B cell (primary cell): Measurements from ENCODE around the gene FBXL20. TPM values are rescaled to one million over a fixed set of nuclear protein-coding genes. Genes with fewer than 3 reads are reported as not detected.

Source experiments
- ATAC-seq: fragments of 200-7000 bp; cut with Tn5 transposase; one replicate; pipeline ENCODE4 v1.10.0; 2021; ENCODE audit warnings: low read depth, mild to moderate bottlenecking, moderate number of reproducible peaks, moderate library complexity
- CTCF ChIA-PET: fragments of 350-600 bp; sonication (Branson Sonifier 250); formaldehyde crosslinking; loops from one replicate; lab custom pipeline; 2021; ENCODE audit warnings: antibody characterized with exemption, inconsistent platforms; lab: Charles Lee
- POLR2A ChIA-PET: fragments of 350-600 bp; sonication (Branson Sonifier 250); formaldehyde crosslinking; loops from one replicate; lab custom pipeline; 2021; ENCODE audit warnings: antibody characterized with exemption; lab: Charles Lee
- DNase-seq: peaks from one replicate; pipeline ENCODE4 v3.0.0; 2013
- H2AFZ ChIP-seq: 2 replicates; pipeline ENCODE4 v1.6.1; 2012; ENCODE audit warnings: mild to moderate bottlenecking, low read depth, low read length; ENCODE audit not compliant: insufficient read depth, poor library complexity, severe bottlenecking
- H3K27ac ChIP-seq, 2 donors: 1 replicate in 1 of 2; 2 replicates in 1 of 2; pipeline ENCODE4 v1.5.1; 2012 to 2013; ENCODE audit warnings: low read length in 2 of 2, mild to moderate bottlenecking in 2 of 2, moderate library complexity in 1 of 2
- H3K27me3 ChIP-seq, 4 experiments: fragments of 200-600 bp in 1 of 4; sonication (generic) in 1 of 4; replicated peaks in 1 of 4; 1 replicate in 2 of 4; 2 replicates in 2 of 4; pipeline versions ENCODE4 v1.6.1 to v1.7.0; 2013 to 2016; ENCODE audit warnings: low read length in 3 of 4, mild to moderate bottlenecking in 2 of 4, mixed read lengths in 1 of 4, moderate library complexity in 1 of 4; ENCODE audit not compliant: insufficient read depth in 4 of 4, control insufficient read depth in 3 of 4; ENCODE audit errors: control extremely low read depth in 1 of 4
- H3K36me3 ChIP-seq, 2 experiments: replicated peaks in 1 of 2; 1 replicate in 1 of 2; 2 replicates in 1 of 2; pipeline versions ENCODE4 v1.6.1 to v1.7.1; 2013; ENCODE audit warnings: low read length in 1 of 2; ENCODE audit not compliant: insufficient read depth in 2 of 2, control insufficient read depth in 1 of 2; ENCODE audit errors: control extremely low read depth in 1 of 2, extremely low read depth in 1 of 2
- H3K4me1 ChIP-seq, 2 donors: fragments of 200-600 bp in 1 of 2; sonication (generic) in 1 of 2; 1 replicate in 1 of 2; 2 replicates in 1 of 2; pipeline versions ENCODE4 v1.5.1 to v1.6.1; 2013 to 2017; ENCODE audit warnings: low read length in 2 of 2; ENCODE audit not compliant: control insufficient read depth in 2 of 2, insufficient read depth in 2 of 2
- H3K4me2 ChIP-seq: replicated peaks from 2 replicates; pipeline ENCODE3; 2012; ENCODE audit warnings: mild to moderate bottlenecking, low read depth, low read length; ENCODE audit not compliant: poor library complexity, severe bottlenecking
- H3K4me3 ChIP-seq, 5 experiments: fragments of 200-600 bp in 1 of 5; sonication (generic) in 1 of 5; 1 replicate in 3 of 5; 2 replicates in 2 of 5; pipeline versions ENCODE4 v1.5.1 to v1.7.0; 2011 to 2016; ENCODE audit warnings: low read length in 4 of 5, mild to moderate bottlenecking in 4 of 5, low read depth in 2 of 5, control low read depth in 1 of 5, moderate library complexity in 1 of 5; ENCODE audit not compliant: insufficient read depth in 1 of 5; ENCODE audit errors: control extremely low read depth in 1 of 5, extremely low read depth in 1 of 5
- H3K79me2 ChIP-seq: fragments of 200-600 bp; sonication (generic); one replicate; pipeline ENCODE4 v1.6.0; 2016; ENCODE audit warnings: low read length; ENCODE audit not compliant: control insufficient read depth, insufficient read depth
- H3K9ac ChIP-seq: fragments of 200-600 bp; sonication (generic); 2 replicates; pipeline ENCODE4 v1.6.1; 2017; ENCODE audit warnings: mild to moderate bottlenecking, low read length, moderate library complexity
- H3K9me3 ChIP-seq, 3 donors: one replicate each; pipeline versions ENCODE4 v1.6.1 to v1.7.1; 2013; ENCODE audit warnings: low read length in 2 of 3; ENCODE audit not compliant: control insufficient read depth in 2 of 3, insufficient read depth in 1 of 3; ENCODE audit errors: control extremely low read depth in 1 of 3
- H4K20me1 ChIP-seq: 2 replicates; pipeline ENCODE4 v1.6.0; 2012; ENCODE audit warnings: mild to moderate bottlenecking, low read length; ENCODE audit not compliant: insufficient read depth, control insufficient read depth, poor library complexity, severe bottlenecking
- H3K27ac Mint-ChIP-seq: one replicate; pipeline ENCODE4 v1.8.0; 2021; ENCODE audit warnings: mixed read lengths
- H3K27me3 Mint-ChIP-seq: one replicate; pipeline ENCODE4 v1.8.0; 2021; ENCODE audit warnings: mixed read lengths
- H3K4me1 Mint-ChIP-seq: one replicate; pipeline ENCODE4 v1.8.0; 2021; ENCODE audit warnings: mixed read lengths
- H3K4me3 Mint-ChIP-seq: one replicate; pipeline ENCODE4 v1.8.0; 2021; ENCODE audit warnings: mixed read lengths
- H3K9me3 Mint-ChIP-seq: one replicate; pipeline ENCODE4 v1.8.0; 2022; ENCODE audit warnings: mixed read lengths; ENCODE audit not compliant: insufficient read depth
- EZH2 ChIP-seq: IDR thresholded peaks from 2 replicates; pipeline ENCODE4 v1.6.1; 2012; ENCODE audit warnings: borderline replicate concordance, low read depth, mild to moderate bottlenecking, moderate library complexity, low read length; ENCODE audit not compliant: insufficient read depth, poor library complexity, severe bottlenecking
- WGBS: methylation state at CpG from one replicate; pipeline ENCODE4 v1.1.5; 2013; ENCODE audit warnings: missing lambda C conversion rate; ENCODE audit not compliant: insufficient coverage; 5-methylcytosine and 5-hydroxymethylcytosine counted together
- intact Hi-C: fragments of 100-400 bp; cut with micrococcal nuclease; formaldehyde crosslinking; loops from one replicate; pipeline ENCODE4 v1.10.0; 2022
- polyA plus RNA-seq: library from polyadenylated mRNA; depleted of rRNA; stranded (reverse); fragments of >200 nt; gene quantifications from 2 replicates; pipeline ENCODE4 v1.2.3, GENCODE V29; 2012
- total RNA-seq, 2 donors: library from RNA; stranded (reverse); fragments of 120-200 nt in 1 of 2; gene quantifications; 1 replicate in 1 of 2; 2 replicates in 1 of 2; pipeline versions ENCODE4 v1.2.3 to v1.2.4, GENCODE V29; 2013 to 2022
- TF ChIP-seq, protein P1 (sequence below): fragments of 200-600 bp; IDR thresholded peaks from one replicate; pipeline ENCODE4 v1.8.0; 2022; ENCODE audit warnings: antibody characterized with exemption, mild to moderate bottlenecking

Gene FBXL20
- total and polyA plus RNA-seq, 2 donors (not counting 1 experiment from before 2014, with no cell fraction given) = 6.1 to 36.2 TPM

DNA sequence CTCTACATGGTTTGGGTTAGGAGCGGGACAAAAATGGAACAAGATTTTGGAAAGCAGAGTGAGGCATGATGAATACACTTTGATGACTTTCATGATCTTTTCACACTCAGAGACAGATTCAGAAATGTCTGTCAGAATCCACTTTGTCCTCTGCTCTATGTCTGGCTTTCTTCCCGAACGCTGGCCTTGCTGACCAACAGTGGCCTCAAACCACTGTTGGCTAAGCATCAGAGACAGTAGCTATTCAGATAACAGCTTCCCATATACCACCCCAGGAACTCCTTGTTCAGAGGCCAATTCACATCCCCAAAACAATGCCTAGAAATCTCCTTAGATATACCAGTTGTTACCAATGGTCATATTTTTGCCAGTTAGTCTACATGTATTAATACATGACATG lies 40.9 kb downstream of the FBXL20 start:
- TF ChIP-seq, protein P1, sequence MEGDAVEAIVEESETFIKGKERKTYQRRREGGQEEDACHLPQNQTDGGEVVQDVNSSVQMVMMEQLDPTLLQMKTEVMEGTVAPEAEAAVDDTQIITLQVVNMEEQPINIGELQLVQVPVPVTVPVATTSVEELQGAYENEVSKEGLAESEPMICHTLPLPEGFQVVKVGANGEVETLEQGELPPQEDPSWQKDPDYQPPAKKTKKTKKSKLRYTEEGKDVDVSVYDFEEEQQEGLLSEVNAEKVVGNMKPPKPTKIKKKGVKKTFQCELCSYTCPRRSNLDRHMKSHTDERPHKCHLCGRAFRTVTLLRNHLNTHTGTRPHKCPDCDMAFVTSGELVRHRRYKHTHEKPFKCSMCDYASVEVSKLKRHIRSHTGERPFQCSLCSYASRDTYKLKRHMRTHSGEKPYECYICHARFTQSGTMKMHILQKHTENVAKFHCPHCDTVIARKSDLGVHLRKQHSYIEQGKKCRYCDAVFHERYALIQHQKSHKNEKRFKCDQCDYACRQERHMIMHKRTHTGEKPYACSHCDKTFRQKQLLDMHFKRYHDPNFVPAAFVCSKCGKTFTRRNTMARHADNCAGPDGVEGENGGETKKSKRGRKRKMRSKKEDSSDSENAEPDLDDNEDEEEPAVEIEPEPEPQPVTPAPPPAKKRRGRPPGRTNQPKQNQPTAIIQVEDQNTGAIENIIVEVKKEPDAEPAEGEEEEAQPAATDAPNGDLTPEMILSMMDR = no peak
- no peak for TF ChIP-seq EZH2
- H3K4me3 ChIP-seq = no peak overlapping the region
- H4K20me1 ChIP-seq = peaks cover 17% of the 10 kb centered on the region
- Mint-ChIP-seq H3K9me3 (no peaks in the 10 kb centered on the region), H3K27me3 (no peaks in the 10 kb centered on the region), H3K27ac (no peak overlapping the region), H3K4me1 (peaks cover 8% of the 10 kb centered on the region), H3K4me3 (no peak overlapping the region)
- no peak overlapping the region for H3K4me2 ChIP-seq
- peaks cover 52% of the 10 kb centered on the region for H3K79me2 ChIP-seq
- H3K27me3 ChIP-seq = no peaks in the 10 kb centered on the region
- ATAC-seq = no peak
- no peaks in the 10 kb centered on the region for H3K9me3 ChIP-seq
- no peak overlapping the region for H2AFZ ChIP-seq
- intact Hi-C loops = no loop called here
- ChIA-PET POLR2A (no interaction called here), CTCF (no interaction called here)
- DNase-seq = no peak
- no peaks in the 10 kb centered on the region for H3K4me1 ChIP-seq
- 96% methylated on average over 2 of the region's 3 CpGs for WGBS
- no peak overlapping the region for H3K27ac ChIP-seq
- H3K36me3 ChIP-seq = peaks cover 0 to 3% of the 10 kb centered on the region in 2 experiments
- no peak overlapping the region for H3K9ac ChIP-seq

DNA sequence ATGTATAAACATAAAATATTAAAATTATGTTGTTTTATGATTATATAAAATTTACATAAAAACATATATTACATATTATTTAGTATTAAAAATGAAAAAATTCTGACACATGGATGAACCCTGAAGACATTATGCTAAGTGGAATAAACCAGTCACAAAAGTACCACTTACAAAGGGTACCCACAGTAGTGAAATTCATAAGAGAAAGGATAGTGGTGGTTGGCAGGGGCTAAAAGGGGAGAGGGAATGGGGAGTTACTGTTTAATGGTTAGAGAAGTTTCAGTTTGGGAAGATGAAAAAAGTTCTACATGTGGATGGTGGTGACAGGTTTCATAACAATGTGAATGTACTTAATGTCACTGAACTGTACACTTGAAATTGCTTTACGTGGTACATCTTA lies 41.4 kb downstream of the FBXL20 start:
- H3K4me3 Mint-ChIP-seq = no peak overlapping the region
- no peaks in the 10 kb centered on the region for H3K27me3 Mint-ChIP-seq
- ATAC-seq (no peak), DNase-seq (no peak)
- Histone ChIP-seq H3K36me3 (peaks cover 0 to 3% of the 10 kb centered on the region in 2 experiments), H3K9me3 (no peaks in the 10 kb centered on the region), H3K79me2 (peaks cover 47% of the 10 kb centered on the region), H3K4me3 (no peak overlapping the region), H2AFZ (no peak overlapping the region), H3K27me3 (no peaks in the 10 kb centered on the region), H3K4me2 (no peak overlapping the region), H3K9ac (no peak overlapping the region), H4K20me1 (peaks cover 17% of the 10 kb centered on the region), H3K27ac (no peak overlapping the region), H3K4me1 (no peaks in the 10 kb centered on the region)
- CTCF ChIA-PET = no interaction called here
- H3K27ac Mint-ChIP-seq = no peak overlapping the region
- H3K9me3 Mint-ChIP-seq = no peaks in the 10 kb centered on the region
- peaks cover 8% of the 10 kb centered on the region for H3K4me1 Mint-ChIP-seq
- POLR2A ChIA-PET = no interaction called here
- WGBS = no CpG with 5 or more reads among the region's 1 CpG
- intact Hi-C loops = no loop called here
- TF ChIP-seq EZH2 = no peak
- TF ChIP-seq, protein P1 = no peak
